ENCODE data around the gene CPSF4L. TPM values are rescaled to one million over a fixed set of nuclear protein-coding genes. Genes with fewer than 3 reads are reported as not detected.

Gene CPSF4L
- polyA plus RNA-seq, 1 donor (not counting 4 experiments of a cell fraction or from before 2014, with no cell fraction given), result not detected

DNA sequence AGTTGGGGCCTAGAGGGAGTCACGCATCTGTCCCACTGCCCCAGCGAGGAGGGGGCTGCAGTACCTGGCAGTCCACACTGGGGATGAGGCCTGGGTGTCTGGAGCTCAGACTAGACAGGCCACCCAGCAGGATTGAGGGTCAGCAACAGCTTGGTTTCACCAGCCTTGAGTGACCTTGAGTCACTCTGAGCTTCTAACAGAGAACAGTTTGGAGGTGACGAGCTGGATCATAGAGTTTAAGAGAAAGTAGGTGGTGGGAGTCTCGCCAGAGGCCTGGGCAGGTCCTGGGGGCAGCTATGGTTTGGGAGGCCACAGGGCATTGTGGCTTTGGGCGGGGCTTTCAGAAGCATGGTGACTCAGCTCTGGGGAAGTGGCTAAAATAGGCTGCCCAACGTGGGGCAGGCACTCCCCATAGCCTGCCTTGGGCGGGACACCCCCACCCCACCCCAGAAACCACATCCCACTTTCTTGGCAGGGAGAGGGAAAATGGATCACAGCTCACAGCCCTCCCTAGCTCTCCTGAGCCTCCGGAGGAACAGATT, 29.7 kb upstream of the CPSF4L start:
- dilution Hi-C loops (cut with MboI; ENCODE audit: extremely low pct_ligation_motif_present, low sequenced_read_pairs), result no loop called here
- Histone ChIP-seq H3K4me3 (ENCODE audit: control insufficient read depth in 2 of 3, extremely low read depth in 1 of 3, insufficient read depth in 2 of 3, low read depth in 1 of 3, low read length in 3 of 3) (peak overlapping the region in 2 of 3 experiments; percentile 18 to 41), H3K27ac (ENCODE audit: control insufficient read depth, insufficient read depth, low read length) (peak overlapping the region; percentile 36), H3K27me3 (ENCODE audit: control insufficient read depth, extremely low read depth, insufficient read depth, low read length) (no peaks in the 10 kb centered on the region), H3K36me3 (ENCODE audit: control insufficient read depth in 2 of 2, extremely low read depth in 1 of 2, insufficient read depth in 2 of 2, low read length in 2 of 2) (no peaks in the 10 kb centered on the region), H3K9me1 (ENCODE audit: control insufficient read depth, extremely low read depth, insufficient read depth, low read length) (peaks cover 5% of the 10 kb centered on the region), H4K20me1 (ENCODE audit: control insufficient read depth, extremely low read depth, insufficient read depth, low read length) (peaks cover 6% of the 10 kb centered on the region), H3K4me2 (ENCODE audit: control insufficient read depth, extremely low read depth, insufficient read depth, low read depth, low read length) (peak overlapping the region; percentile 64), H3K9ac (ENCODE audit: control insufficient read depth, extremely low read depth, insufficient read depth, low read length) (peak overlapping the region; percentile 58), H3K9me3 (ENCODE audit: control insufficient read depth, low read depth, low read length) (no peaks in the 10 kb centered on the region), H3K4me1 (ENCODE audit: control insufficient read depth, extremely low read depth, insufficient read depth, low read length) (peaks cover 45% of the 10 kb centered on the region), H3K79me2 (ENCODE audit: control insufficient read depth, insufficient read depth, low read length) (peaks cover 3% of the 10 kb centered on the region), H2AFZ (ENCODE audit: control insufficient read depth, low read length) (no peak overlapping the region)
- FAIRE-seq (no peak), DNase-seq (ENCODE audit: low read depth, low spot score) (no peak)
- TF ChIP-seq EZH2 (IDR thresholded peaks at IDR 0.05; ENCODE audit: low read length), result no peak
- no peak for TF ChIP-seq CTCF (optimal IDR thresholded peaks at IDR 0.05 in 1 of 3, IDR thresholded peaks at IDR 0.05 in 1 of 3, conservative IDR thresholded peaks at IDR 0.05 in 1 of 3; ENCODE audit: extremely low read depth in 1 of 3, insufficient read depth in 2 of 3, low read length in 3 of 3)

DNA sequence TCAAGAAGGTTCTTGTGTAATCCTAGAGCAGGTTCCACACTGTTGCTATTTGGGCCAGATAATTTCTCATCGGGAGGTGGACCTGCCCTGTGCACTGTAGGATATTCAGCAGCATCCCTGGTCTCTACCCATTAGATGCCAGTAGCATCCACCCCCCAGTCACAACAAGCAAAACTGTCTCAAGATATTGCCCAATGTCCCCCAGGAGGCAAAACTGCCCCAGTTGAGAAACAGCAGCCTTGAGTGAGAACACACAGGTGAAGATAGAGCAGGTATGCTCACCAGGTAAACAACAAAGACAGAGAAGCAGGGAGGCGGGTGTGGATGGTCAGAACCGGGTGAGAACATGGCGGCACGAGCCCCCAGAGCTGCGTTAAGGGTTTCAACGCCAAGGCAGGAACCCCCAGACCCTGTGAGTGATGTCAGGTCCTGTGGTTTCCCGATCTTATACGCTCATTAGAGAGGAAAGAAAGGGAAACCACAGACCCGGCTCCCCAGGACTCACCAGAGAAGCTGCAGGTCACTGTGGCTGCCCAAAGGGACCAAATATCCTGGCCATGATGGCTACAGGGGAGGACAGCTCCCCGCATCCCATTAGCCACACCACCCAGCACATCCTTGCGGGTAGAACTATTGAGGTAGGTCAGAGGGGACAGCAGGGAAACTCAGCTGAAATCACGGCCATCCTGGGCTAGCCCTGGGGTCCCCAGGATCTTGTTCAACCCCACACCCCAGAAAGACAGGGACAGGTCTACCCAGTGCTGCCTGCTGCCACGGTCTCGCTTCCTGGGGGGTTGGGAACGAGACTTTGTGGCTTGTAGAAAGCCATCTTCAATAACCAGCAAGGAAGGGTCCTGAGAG, 28.9 kb upstream of the CPSF4L start:
- Histone ChIP-seq H3K4me1 (ENCODE audit: control insufficient read depth, extremely low read depth, insufficient read depth, low read length) (peaks cover 45% of the 10 kb centered on the region), H3K27ac (ENCODE audit: control insufficient read depth, insufficient read depth, low read length) (no peak overlapping the region), H3K4me2 (ENCODE audit: control insufficient read depth, extremely low read depth, insufficient read depth, low read depth, low read length) (peak overlapping the region; percentile 64), H3K9me3 (ENCODE audit: control insufficient read depth, low read depth, low read length) (no peaks in the 10 kb centered on the region), H3K79me2 (ENCODE audit: control insufficient read depth, insufficient read depth, low read length) (peaks cover 3% of the 10 kb centered on the region), H3K27me3 (ENCODE audit: control insufficient read depth, extremely low read depth, insufficient read depth, low read length) (no peaks in the 10 kb centered on the region), H3K9me1 (ENCODE audit: control insufficient read depth, extremely low read depth, insufficient read depth, low read length) (peaks cover 5% of the 10 kb centered on the region), H3K9ac (ENCODE audit: control insufficient read depth, extremely low read depth, insufficient read depth, low read length) (no peak overlapping the region), H4K20me1 (ENCODE audit: control insufficient read depth, extremely low read depth, insufficient read depth, low read length) (peaks cover 6% of the 10 kb centered on the region), H3K4me3 (ENCODE audit: control insufficient read depth in 2 of 3, extremely low read depth in 1 of 3, insufficient read depth in 2 of 3, low read depth in 1 of 3, low read length in 3 of 3) (no peak overlapping the region), H2AFZ (ENCODE audit: control insufficient read depth, low read length) (no peak overlapping the region), H3K36me3 (ENCODE audit: control insufficient read depth in 2 of 2, extremely low read depth in 1 of 2, insufficient read depth in 2 of 2, low read length in 2 of 2) (peaks cover 0 to under 1% of the 10 kb centered on the region in 2 experiments)
- dilution Hi-C loops (cut with MboI; ENCODE audit: extremely low pct_ligation_motif_present, low sequenced_read_pairs), result no loop called here
- FAIRE-seq (no peak), DNase-seq (ENCODE audit: low read depth, low spot score) (no peak)
- TF ChIP-seq CTCF (optimal IDR thresholded peaks at IDR 0.05 in 1 of 3, IDR thresholded peaks at IDR 0.05 in 1 of 3, conservative IDR thresholded peaks at IDR 0.05 in 1 of 3; ENCODE audit: extremely low read depth in 1 of 3, insufficient read depth in 2 of 3, low read length in 3 of 3) (no peak), EZH2 (IDR thresholded peaks at IDR 0.05; ENCODE audit: low read length) (no peak)
